GM21423 (cell line): ENCODE measurements around the gene KRT6A.
"Not testable (repeated sequence)": the region's sequence is repeated elsewhere in the genome, so short reads cannot be mapped to it uniquely, and the experiment has no call there.

ENCODE experiments used
- ATAC-seq: cut with Tn5 transposase; IDR thresholded peaks from one replicate; pipeline ENCODE4 v1.9.1; 2021; ENCODE audit warnings: mild to moderate bottlenecking, moderate library complexity; ENCODE audit not compliant: unreplicated experiment

KRT6A gene

GRCh38 chr12:52506858-52507715, 14.0 kb upstream of the KRT6A start:
- ATAC-seq = no peak

DNA sequence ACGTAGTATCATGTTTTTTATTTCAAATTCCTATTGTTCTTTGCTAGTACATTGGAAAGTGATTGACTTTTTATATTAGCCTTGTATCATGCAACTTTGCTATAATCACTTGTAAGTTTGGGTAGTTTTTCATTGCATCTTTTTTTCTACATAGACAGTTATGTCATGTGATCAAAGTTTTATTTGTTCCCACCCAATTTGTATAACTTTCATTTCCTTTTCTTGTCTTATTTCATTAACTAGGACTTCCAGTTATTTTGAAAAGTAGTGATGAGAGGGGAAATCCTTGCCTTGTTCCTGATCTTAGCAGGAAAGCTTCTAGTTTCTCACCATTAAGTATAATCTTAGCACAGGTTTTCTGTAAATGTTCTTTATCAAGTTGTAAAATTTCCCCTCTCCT, 9.8 kb upstream of the KRT6A start:
- ATAC-seq = no peak

DNA sequence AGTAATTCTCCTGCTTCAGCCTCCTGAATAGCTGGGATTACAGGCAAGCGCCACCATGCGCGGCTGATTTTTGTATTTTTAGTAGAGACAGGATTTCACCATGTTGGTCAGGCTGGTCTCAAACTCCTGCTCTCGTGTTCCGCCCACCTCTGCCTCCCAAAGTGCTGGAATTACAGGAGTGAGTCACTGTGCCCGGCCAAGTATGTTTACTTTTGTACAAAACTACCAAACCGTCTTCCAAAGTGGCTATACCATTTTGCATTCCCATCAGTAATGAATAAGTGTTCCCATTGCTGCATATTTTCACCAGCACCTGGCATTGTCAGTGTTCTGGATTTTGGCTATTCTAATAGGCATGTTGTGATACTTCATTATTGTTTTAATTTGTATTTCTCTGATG, 8.4 kb upstream of the KRT6A start:
- ATAC-seq = no peak

GRCh38 chr12:52500574-52500973, 7.5 kb upstream of the KRT6A start:
- ATAC-seq = not testable (repeated sequence)

GRCh38 chr12:52499806-52500560, 6.9 kb upstream of the KRT6A start:
- no peak for ATAC-seq

DNA sequence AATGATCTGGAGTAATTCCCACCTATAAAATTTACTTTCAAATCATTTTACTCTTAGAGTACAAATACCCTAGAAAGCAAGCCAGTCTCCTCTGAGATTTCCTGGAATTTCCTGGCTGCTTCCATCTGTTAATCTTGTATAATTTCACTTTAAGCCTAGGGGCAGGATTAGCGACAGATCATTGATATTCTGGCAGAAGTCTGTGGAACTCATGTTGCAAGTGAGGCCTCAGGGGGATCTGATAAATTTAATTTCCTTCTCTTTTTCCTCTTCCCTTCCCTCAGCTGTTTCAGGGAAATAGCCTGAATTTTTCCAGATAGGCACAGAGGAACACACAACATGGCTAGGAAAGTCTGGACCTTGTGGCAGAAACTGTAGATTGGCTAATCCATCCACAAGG, 5.9 kb upstream of the KRT6A start:
- ATAC-seq = no peak

- no peak for ATAC-seq
These were observed 4.9 kb upstream of the KRT6A start for GRCh38 chr12:52497975-52498374.

- no peak for ATAC-seq
These were observed 3.6 kb upstream of the KRT6A start for GRCh38 chr12:52496590-52497071.

DNA sequence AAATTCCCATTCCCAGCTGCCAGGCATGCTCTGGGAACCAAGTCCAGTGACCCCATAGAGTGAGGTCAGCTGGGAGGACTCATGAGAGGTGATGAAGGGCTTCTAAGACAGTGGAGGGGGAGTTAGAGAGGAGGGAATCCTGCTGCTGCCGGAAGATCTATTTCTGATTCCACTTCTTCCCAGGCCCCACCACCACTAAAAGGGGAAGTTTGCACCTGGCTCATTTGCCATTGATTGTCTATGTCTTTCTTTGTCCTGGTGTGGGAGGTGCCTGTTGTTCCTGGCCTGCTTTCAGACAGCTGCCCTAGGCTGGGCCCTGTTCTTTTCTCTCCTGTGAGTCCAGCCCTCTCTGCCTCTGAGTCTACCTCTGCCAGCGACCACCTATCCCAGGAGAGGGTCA, 3.0 kb upstream of the KRT6A start:
- no peak for ATAC-seq

- no peak for ATAC-seq
These were observed 2.3 kb upstream of the KRT6A start for GRCh38 chr12:52495389-52495788.

DNA sequence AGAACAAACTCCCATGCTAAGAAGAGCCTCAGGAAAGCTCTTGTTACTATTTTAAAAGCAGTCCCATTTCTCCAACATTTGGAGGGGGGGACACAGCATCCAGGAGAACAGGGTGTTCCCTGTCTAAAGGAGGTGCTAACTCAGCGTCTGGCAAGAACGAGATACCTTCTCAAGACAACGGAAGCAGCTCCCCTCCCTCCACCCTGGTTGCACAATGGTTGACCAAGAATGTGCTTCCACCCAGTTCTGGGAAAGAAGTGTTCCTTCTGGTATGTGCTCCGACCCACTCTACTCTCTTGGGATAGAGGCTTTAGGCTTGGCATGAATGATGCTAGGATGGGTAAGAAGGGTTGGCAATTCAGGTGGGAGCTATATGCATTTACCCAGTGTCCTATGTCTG, 1.5 kb upstream of the KRT6A start:
- no peak for ATAC-seq

GRCh38 chr12:52494100-52494499, 1.0 kb upstream of the KRT6A start:
- ATAC-seq = no peak

- not testable (repeated sequence) for ATAC-seq
These were observed 652 bp downstream of the KRT6A start for GRCh38 chr12:52492405-52492804.

DNA sequence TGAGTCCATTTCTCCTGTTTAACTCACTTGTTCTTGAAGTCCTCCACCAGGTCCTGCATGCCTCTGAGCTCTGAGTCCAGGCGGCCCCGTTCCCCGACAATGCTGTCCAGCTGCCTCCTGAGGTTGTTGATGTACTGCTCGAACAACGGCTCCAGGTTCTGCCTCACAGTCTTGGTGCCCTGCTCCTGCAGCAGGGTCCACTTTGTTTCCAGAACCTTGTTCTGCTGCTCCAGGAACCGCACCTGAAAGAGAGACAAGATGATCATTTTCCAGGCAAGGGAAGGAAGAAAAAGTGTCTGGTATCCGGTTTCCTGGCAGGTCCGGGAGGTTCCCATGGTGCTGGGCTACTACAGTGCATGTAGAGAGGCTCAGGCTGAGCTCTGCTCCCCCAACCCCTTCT, 1.6 kb downstream of the KRT6A start:
- not testable (repeated sequence) for ATAC-seq

DNA sequence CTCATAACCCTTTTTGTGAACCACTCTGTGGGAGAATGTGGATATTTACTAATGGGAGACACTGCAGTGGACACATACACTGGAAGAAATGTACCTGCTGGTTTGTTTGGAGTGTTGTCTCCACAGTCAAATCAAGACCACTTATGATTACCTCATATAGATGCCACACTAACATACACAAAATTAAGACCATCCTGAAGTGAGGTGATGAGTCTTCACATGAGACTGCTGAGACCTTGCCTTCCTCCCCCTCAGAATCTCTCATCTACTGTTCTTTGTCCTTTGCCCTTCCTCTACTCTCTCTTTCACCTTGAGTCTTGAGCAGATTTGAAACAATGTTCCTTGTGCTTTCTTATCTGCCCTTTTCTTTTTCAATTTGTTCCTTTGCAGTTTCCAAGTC, 4.3 kb downstream of the KRT6A start:
- no peak for ATAC-seq

DNA sequence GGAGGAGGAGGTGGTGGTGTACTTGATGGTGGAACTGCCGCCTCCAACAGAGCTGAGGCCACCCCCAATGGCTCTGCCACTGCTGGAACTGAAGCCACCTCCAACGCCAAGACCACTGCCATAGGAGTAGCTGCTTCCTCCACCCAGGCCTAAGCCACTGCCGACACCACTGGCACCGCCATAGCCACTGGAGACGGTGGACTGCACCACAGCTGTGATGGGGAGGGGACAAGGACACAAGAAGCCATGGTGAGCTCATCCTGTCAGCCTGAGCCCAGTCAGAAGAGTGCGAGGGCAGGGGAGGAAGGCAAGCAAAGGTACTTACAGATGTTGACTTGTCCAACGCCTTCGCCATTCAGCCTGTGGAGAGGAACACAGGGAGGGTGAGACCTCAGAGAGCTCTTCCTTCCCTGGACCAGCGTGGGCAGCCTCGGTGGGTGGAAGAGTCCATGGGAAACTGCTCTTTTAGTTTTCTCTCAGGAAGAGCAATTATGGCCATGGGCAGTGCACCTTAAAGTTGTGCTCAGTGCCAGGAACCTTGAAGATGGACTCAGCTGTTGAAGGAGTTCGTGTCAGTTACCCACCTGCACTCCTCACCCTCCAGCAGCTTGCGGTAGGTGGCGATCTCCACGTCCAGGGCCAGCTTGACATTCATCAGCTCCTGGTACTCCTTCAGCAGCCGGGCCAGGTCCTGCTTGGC, 5.2 kb downstream of the KRT6A start:
- not testable (repeated sequence) for ATAC-seq

DNA sequence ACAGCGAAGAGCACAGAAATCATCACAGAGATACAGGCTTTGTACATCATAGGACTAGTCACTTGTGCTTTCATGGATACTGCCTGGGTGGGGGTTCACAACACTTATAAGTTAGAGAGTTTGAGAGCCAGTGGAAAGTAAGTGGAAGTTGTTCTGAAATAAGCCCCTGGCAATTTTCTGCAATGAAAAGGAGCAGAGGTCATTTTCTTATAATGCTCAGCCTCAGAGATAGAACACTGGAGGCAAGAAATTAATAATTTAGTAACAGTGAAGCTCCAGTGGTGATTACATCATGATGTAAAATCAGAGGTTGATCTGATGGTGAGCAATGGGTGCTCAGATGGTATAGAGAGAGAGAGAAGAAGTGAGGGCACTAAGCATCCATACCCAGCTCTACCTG, 5.8 kb downstream of the KRT6A start:
- no peak for ATAC-seq

DNA sequence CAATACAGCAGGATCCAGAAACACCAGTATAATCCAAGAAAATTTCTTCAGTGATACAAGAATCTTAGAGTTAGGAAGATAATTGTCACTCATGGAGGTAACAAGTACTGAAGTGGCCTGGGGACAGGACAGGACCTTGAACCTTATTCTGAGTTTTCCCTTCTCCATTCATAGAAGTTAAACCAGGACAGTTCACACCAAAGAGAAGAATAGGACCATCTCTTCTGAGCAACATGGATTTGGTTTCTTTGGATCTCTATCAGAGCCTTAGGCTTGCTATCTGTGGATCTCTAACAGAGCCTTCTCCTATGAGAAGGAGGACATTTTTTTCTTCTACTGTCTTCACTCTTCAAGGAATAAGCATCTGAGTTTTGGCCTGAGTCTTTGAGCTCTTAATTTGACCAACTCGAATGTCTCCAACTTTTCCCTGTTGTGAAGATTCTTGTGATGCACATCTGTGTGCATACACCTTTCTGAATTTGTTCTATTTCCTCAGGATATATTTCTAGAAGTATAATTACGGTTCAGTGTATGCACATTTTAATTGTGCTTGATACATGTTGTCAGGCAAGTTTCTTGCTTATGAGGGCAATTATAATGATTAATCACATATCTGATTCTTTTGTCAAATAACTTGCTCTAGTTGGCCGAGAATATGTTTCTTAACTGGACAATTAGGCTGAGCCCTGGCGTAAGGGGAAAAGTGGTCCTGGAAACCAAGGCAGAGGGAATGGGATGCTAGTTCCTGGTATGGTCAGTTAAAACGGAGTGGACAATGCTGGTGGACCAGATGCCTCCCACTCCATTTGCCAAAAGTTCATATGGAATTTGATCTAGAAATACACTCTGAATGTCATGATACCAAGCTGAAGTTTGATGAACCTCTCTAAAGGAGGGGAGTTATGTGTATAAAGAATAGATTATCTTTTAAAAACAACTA, 6.6 kb downstream of the KRT6A start:
- no peak for ATAC-seq

DNA sequence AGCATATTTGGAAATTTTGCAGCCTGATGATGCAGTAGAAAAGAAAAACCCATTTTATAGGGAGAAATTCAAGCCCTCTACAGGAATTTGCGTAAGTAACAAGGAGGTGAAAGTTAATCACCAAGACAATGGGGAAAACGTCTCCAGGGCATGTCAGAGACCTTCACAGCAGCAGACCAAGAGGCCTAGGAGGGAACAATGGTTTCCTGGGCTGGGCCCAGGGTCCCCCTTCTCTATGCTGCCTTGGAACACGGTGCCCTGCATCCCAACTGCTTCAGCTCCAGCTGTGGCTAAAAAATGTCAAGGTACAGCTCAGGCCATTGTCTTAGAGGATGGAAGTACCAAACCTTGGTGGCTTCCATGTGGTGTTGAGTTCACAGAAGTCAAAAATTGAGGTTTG, 13.0 kb downstream of the KRT6A start:
- no peak for ATAC-seq

DNA sequence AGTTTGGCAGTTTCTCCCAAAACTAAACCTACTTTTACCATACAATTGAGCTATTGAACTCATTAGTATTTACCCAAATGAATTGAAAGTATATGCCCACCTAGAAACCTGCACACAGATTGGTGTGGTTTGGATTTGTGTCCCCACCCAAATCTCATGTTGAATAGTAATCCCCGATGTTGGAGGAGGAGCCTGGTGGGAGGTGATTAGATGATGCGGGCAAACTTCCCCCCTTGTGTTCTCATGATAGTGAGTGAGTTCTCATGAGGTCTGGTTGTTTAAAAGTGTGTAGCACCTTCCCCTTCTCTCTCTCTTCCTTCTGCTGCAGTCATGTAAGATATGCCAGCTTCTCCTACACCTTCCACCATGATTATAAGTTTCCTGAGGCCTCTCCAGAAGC, 15.4 kb downstream of the KRT6A start:
- ATAC-seq = no peak
